Iris pigment epithelial cell (primary cell): ENCODE measurements around the gene NTN1.

ENCODE experiments used
- DNase-seq: peaks from one replicate; pipeline ENCODE4 v3.0.0-alpha.2; 2011; ENCODE audit warnings: low read depth

The NTN1 gene

GRCh38 chr17:9006175-9006767, 15.0 kb upstream of the NTN1 start:
- no peak for DNase-seq

GRCh38 chr17:9007052-9007714, 14.1 kb upstream of the NTN1 start:
- no peak for DNase-seq

- no peak for DNase-seq
Measured at GRCh38 chr17:9009096-9009495, 12.2 kb upstream of the NTN1 start.

GRCh38 chr17:9009737-9010136, 11.6 kb upstream of the NTN1 start:
- DNase-seq, result no peak

- DNase-seq, result no peak
Measured at GRCh38 chr17:9011001-9011400, 10.3 kb upstream of the NTN1 start.

GRCh38 chr17:9016941-9017552, 4.3 kb upstream of the NTN1 start:
- no peak for DNase-seq

GRCh38 chr17:9018726-9019125, 2.6 kb upstream of the NTN1 start:
- DNase-seq, result no peak

GRCh38 chr17:9020096-9020823, 1.1 kb upstream of the NTN1 start:
- DNase-seq, result no peak

GRCh38 chr17:9020824-9021157, 519 bp upstream of the NTN1 start:
- no peak for DNase-seq

- DNase-seq, result peak; percentile 39
Measured at GRCh38 chr17:9021992-9022572, 772 bp downstream of the NTN1 start.

- peak; percentile 23 for DNase-seq
Measured at GRCh38 chr17:9022573-9023391, 1.5 kb downstream of the NTN1 start.

GRCh38 chr17:9023392-9024218, 2.3 kb downstream of the NTN1 start:
- DNase-seq, result no peak

GRCh38 chr17:9024497-9024896, 3.2 kb downstream of the NTN1 start:
- no peak for DNase-seq

GRCh38 chr17:9026741-9027140, 5.4 kb downstream of the NTN1 start:
- DNase-seq, result no peak

- no peak for DNase-seq
Measured at GRCh38 chr17:9028202-9028987, 7.1 kb downstream of the NTN1 start.

- DNase-seq, result no peak
Measured at GRCh38 chr17:9028988-9029570, 7.8 kb downstream of the NTN1 start.

- DNase-seq, result no peak
Measured at GRCh38 chr17:9032151-9032550, 10.8 kb downstream of the NTN1 start.

GRCh38 chr17:9032583-9032982, 11.3 kb downstream of the NTN1 start:
- no peak for DNase-seq

- DNase-seq, result no peak
Measured at GRCh38 chr17:9035249-9035648, 13.9 kb downstream of the NTN1 start.

- no peak for DNase-seq
Measured at GRCh38 chr17:9036336-9036735, 15.0 kb downstream of the NTN1 start.
